NCI-H345 treated with DMSO at 0.1 percent for 48 hours (cell line): ENCODE data around the gene RAB8B.

Experiments used
- DNase-seq: peaks from one replicate; lab custom pipeline; 2025; ENCODE audit not compliant: unreplicated experiment; lab: John Stamatoyannopoulos, UW

RAB8B gene

DNA sequence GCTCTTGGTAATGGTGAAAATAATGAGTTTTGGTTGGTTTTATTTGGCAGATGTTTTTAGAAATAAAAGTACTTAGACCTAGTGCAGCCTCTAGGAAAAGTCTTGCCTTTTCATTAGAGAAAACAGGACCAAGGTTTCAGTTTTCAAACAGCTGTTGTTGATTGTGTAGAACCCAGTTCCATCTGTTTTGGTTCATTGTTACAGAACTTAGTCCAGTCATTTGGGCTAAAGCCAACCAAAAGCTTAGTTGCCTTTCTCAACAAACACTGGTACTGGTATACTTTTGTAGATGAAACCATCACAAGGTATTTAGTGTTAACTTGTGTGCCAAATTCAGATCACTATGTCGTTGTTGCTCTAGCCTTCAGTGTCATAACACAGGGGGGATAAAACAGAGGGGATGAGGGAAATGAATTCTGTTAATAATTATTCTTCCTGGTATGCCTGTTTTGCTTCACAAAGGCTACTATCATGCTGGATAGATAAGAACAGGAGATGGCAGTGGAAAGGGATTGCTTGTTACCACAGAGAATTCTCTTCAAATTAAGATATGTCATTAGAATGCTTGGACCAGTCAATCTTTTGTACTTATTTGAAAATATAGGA lies 75.4 kb downstream of the RAB8B start:
- DNase-seq, result no peak

GRCh38 chr15:63274427-63274826 lies 85.0 kb downstream of the RAB8B start:
- no peak for DNase-seq

- no peak for DNase-seq
These were observed 87.1 kb downstream of the RAB8B start for GRCh38 chr15:63276342-63277037.

DNA sequence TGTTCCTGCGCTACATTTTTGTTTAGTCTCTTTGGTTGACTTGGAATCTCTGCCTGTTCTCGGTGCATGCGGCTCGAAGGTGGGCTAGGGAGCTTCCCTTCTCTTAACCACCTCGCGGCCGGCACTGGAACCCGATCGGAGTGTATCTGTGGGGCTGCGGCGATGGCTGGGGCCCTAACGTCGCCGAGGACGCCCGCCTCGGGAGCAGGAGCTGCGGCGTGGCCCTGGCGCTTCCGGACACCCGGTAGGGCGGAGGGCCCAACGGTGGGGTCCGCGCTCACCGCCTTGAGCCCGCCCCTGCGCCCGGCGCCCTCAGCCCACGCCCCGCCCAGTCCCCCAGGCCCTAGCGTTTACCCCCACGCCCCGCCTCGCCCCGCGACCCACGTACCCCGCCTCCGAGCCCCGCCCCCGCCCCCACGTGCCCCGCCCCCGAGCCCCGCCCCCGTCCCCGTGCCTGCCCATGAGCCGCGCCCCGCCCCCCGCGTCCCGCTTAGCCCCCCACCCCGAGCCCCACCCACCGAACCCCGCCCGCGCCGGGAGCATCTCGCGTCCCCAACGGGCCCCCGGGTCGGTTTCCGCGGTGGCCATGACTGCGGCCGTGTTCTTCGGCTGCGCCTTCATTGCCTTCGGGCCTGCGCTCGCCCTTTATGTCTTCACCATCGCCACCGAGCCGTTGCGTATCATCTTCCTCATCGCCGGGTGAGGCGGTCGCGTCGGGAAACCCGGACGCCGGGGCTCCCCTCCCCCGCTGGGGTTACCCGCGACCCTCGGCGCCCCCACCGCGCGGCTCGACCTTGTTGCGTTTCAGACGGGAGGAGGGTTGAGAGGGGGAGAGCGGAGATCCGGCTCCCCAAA lies 87.9 kb downstream of the RAB8B start, which contains the start of gene APH1B:
Gene APH1B, plus strand, starts transcription at position 568 of the 855 bp plus-strand sequence. Its CDS starts 19 bp downstream, at position 587.
- peak; percentile 32 for DNase-seq

GRCh38 chr15:63277893-63278456 lies 88.6 kb downstream of the RAB8B start:
- no peak for DNase-seq

DNA sequence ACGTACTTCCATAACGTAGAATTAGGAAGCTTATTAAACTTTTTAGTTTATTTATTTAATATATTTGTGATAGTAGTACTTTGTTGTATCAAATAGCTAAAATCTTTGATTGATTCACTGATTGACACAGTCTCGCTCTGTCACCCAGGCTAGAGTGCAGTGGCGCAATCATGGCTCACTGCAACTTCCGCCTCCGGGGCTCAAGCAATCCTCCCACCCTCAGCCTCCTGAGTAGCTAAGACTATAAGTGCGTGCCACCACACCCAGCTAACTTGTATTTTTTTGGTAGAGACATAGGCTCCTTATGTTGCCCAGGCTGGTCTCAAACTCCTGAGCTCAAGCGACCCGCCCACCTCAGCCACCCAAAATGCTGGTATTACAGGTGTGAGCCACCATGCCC lies 93.7 kb downstream of the RAB8B start:
- no peak for DNase-seq

DNA sequence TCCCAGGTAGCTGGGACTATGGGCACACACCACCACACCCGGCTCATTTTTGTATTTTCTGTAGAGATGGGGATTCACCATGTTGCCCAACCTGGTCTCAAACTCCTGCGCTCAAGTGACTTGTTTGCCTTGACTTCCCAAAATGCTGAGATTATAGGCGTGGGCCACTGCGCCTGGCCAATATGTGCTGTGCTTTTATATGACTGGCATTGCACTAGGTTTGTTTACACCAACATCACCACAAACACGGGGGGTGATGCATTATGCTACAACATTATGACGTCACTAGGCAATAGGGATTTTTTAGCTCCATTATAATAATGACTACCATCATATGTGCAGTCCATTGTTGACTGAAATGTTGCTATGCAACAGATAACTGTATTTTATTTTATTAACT lies 94.9 kb downstream of the RAB8B start:
- DNase-seq, result no peak

- DNase-seq, result no peak
These were observed 97.7 kb downstream of the RAB8B start for GRCh38 chr15:63287109-63287508.

GRCh38 chr15:63288342-63288741 lies 98.9 kb downstream of the RAB8B start:
- no peak for DNase-seq

- peak; percentile 22 for DNase-seq
These were observed 99.5 kb downstream of the RAB8B start for GRCh38 chr15:63288778-63289378.

DNA sequence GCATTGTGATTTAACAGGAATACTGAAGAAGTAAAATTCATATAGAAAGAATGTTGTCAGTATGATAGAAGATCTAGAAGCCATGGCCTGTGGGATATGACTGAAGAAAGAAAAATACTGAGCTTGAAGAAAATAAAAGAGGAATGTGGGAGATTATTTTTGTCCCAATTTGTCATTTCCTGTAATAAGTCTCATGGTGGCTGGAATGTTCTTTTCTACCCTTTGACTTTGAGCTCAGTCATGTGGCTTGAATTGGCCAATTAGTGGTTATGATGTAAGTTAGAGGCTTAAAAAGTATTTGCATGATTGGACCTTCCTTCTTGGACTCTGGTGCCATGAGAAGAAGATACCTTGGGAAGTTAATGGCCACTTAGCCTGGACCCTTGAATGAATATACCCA lies 102.1 kb downstream of the RAB8B start:
- no peak for DNase-seq

GRCh38 chr15:63292241-63292640 lies 102.8 kb downstream of the RAB8B start:
- no peak for DNase-seq

DNA sequence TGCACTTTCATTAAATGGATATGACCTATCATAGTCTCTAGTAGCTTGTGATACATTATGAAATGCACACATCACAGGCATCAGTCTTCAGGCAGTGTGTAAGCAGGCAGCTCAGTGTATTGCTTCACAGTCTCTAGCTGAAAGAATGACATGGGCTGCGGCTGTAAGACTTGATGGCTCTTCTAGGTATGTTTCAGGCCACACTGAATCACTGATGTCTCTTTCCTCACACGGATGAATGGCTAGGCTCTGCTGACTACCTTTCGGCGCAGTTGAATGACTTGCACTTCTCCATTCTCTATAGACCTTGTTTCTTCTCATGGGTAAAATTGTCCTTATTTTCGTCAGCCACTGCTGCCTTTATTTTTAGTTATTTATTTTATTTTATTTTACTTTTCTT lies 103.4 kb downstream of the RAB8B start:
- DNase-seq, result no peak

DNA sequence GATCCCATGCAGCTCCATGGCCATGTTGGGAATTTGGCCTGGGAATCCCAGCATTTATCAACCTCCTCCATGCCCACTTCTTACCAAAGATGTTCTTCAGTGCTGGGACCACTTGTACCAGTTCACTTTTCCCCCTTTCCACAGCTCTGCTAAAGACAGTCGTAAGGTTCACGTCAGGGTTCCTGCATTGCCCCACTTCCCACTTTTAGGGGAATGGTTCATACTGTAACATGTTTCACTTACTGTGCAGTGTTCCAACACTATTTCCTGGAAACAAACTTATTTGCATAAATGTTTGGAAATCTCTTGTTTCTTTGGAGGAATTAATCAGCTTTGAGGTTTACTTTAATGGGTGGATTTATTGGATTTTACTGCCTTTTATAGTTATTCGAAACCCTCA lies 105.0 kb downstream of the RAB8B start:
- no peak for DNase-seq

- DNase-seq, result no peak
These were observed 105.9 kb downstream of the RAB8B start for GRCh38 chr15:63295341-63295740.

DNA sequence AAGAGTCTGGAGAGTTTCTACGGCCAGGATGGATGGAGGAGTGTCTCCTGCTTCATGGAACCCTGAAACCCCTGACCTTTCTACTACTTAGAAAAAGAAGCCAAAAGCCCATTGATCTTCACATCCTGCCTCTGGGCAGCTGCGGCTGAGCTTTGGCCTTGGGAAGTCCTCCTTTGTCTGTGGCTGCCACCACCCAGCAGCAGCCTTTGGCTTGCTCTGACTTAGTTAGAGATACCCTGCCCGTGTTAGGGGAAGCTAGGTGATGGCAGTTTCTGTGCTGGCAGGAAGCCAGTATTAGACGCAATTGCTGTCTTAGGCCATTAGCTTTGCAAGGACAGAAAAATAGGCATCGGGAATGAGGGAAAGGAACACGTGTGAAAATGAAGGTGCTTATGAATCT lies 106.8 kb downstream of the RAB8B start:
- no peak for DNase-seq

DNA sequence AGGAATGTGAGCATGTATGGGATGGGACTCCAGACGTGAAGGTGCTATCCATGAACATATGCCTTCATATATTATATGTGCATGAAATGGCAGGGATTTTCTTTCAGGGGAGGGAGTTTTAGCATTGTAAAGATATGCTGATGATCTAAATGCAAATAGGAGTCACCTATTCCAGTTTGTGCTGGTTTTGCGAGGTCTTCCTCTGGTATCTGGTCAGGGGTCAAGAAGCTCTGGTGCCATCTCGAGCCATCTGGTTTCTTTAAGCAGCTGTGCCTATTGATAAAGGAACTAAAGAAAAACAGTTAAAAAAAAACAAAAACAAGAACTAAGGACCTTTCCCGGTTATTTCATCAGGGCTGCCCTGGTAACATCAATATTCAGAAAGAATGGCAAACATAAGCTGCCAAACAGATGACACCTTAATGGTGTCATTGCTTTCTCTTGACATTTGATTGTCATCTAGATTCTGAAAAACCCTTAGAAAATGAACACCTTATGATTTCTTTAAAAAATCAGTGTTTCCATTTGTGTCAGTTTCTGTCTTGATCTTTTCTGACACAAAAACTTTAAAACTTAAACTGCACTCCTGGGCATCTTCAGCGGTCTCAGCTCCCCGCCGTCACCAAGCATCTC lies 110.7 kb downstream of the RAB8B start:
- DNase-seq, result no peak

GRCh38 chr15:63301088-63301487 lies 111.7 kb downstream of the RAB8B start:
- no peak for DNase-seq

DNA sequence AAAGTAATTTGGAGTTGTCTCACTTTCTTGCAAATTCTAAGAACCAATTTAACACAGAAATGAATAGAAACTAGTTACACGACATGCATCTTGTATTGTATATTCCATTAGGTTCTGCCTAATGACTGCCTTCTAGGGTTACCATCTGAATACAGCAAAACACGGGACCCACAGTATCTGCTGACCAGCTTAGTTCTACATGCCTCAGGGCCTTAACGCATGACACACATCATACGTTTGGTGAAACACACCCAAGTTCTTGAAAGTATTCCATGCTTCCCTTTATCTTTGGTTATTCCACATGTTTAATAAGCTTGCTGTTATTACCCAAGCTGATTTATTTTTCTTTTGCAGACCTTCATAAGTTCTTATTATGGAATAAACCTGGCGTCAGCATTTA lies 115.9 kb downstream of the RAB8B start:
- no peak for DNase-seq

DNA sequence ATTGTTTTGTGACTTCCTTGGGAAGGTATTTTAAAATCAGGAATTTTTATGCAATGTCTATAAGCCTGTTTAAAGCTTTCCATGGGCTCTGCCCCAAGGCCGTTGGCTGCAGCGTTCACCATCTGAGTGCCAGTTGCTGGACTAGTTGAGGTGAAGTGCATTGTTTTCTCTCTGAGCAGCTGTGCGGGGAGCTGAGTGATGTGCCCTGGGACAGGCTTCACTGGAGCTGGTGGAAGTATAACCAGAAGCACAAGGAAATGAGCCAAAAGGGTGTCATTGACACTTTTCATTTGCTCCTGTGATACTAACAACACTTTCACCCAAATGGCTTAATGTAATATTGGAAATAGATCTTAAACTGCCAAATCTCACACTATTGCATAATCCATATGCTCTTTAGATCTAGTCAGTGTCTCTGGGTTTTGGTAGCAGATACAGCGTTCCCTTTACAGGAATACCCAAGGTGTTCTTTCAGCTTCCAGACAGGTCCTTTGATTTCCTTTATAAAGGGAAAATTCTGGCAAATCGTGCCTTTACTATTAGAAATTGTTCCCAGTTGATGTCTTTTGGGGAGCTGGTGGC lies 117.2 kb downstream of the RAB8B start:
- DNase-seq, result no peak
